ENCODE measurements around the gene B3GNT2. TPM values are rescaled to one million over a fixed set of nuclear protein-coding genes. Genes with fewer than 3 reads are reported as not detected.

Gene B3GNT2
- total and polyA plus RNA-seq, 2 donors (not counting 3 experiments of a cell fraction or from before 2014, with no cell fraction given) = 9.5 to 21.2 TPM

- H3K27me3 ChIP-seq (ENCODE audit: control insufficient read depth in 2 of 2, insufficient read depth in 2 of 2, low read length in 2 of 2) = no peaks in the 10 kb centered on the region
- no peak for TF ChIP-seq FOS (IDR thresholded peaks at IDR 0.05; ENCODE audit: borderline replicate concordance, insufficient read depth, low read length)
- no peak for TF ChIP-seq CTCF (IDR thresholded peaks at IDR 0.05; ENCODE audit: extremely low read depth in 1 of 2, insufficient read depth in 1 of 2, low read depth in 1 of 2, low read length in 2 of 2)
- TF ChIP-seq MAX (IDR thresholded peaks at IDR 0.05; ENCODE audit: insufficient read depth, insufficient read length) = no peak
- no peak for TF ChIP-seq JUN (IDR thresholded peaks at IDR 0.05; ENCODE audit: borderline replicate concordance, insufficient read depth, insufficient read length, low read depth)
- TF ChIP-seq MYC (IDR thresholded peaks at IDR 0.05; ENCODE audit: low read depth, low read length) = no peak
- ChIA-PET POLR2A (interaction anchor here (0.6 kb wide), 1 partner anchor 1617 kb away, joined by 3 read pairs; no protein-coding TSS in a partner anchor), CTCF (interaction anchor here (1.0 kb wide), 1 partner anchor 15 kb away, joined by 6 read pairs; no protein-coding TSS in a partner anchor)
- no peak overlapping the region for H3K4me3 ChIP-seq (replicated peaks in 1 of 3; ENCODE audit: insufficient read depth in 1 of 3, low read depth in 1 of 3, low read length in 3 of 3)
- DNase-seq (ENCODE audit: low read depth, low spot score) = no peak
- no peaks in the 10 kb centered on the region for H3K9me3 ChIP-seq (replicated peaks; ENCODE audit: control insufficient read depth, insufficient read depth, low read length)
- no peak overlapping the region for H3K9ac ChIP-seq (replicated peaks; ENCODE audit: extremely low read depth, insufficient read depth, low read length)
- no peaks in the 10 kb centered on the region for H3K4me1 ChIP-seq (ENCODE audit: control insufficient read depth, extremely low read depth, insufficient read depth, low read length)
- peaks cover 2% of the 10 kb centered on the region for H3K79me2 ChIP-seq (ENCODE audit: control insufficient read depth, insufficient read depth, low read length)
- peaks cover 5 to 7% of the 10 kb centered on the region in 2 experiments for H3K36me3 ChIP-seq (ENCODE audit: control insufficient read depth in 2 of 2, extremely low read depth in 1 of 2, insufficient read depth in 2 of 2, low read length in 2 of 2)
- dilution Hi-C loops (cut with MboI; ENCODE audit: extremely low pct_ligation_motif_present, low sequenced_read_pairs) = no loop called here
- FAIRE-seq = no peak
- BruUV-seq (replicated peaks) = no TSS peak
- H3K9me1 ChIP-seq (replicated peaks; ENCODE audit: control insufficient read depth, extremely low read depth, insufficient read depth, low read length) = no peaks in the 10 kb centered on the region
- no peak overlapping the region for H3K4me2 ChIP-seq (ENCODE audit: insufficient read depth, low read length)
- no peaks in the 10 kb centered on the region for H4K20me1 ChIP-seq (replicated peaks; ENCODE audit: control insufficient read depth, extremely low read depth, insufficient read depth, low read length)
- intact Hi-C loops (cut with micrococcal nuclease) = no loop called here
- no peak overlapping the region for H3K27ac ChIP-seq (ENCODE audit: insufficient read depth, low read depth, low read length)
- no peak overlapping the region for H2AFZ ChIP-seq (ENCODE audit: low read depth, low read length)
Measured at GRCh38 chr2:62227386-62228075, 31.6 kb downstream of the B3GNT2 start.
